Activated CD8-positive, alpha-beta memory T cell treated with anti-CD3 and anti-CD28 coated beads for 4 hours (primary cell): ENCODE data around the gene KRTAP10-7.
"Not testable (repeated sequence)": the region's sequence is repeated elsewhere in the genome, so short reads cannot be mapped to it uniquely, and the experiment has no call there.

Experiments used
- DNase-seq, 2 donors: peaks; one replicate each; pipeline ENCODE4 v3.0.0-alpha.2; 2020; ENCODE audit warnings: low read depth in 2 of 2

Gene KRTAP10-7

DNA sequence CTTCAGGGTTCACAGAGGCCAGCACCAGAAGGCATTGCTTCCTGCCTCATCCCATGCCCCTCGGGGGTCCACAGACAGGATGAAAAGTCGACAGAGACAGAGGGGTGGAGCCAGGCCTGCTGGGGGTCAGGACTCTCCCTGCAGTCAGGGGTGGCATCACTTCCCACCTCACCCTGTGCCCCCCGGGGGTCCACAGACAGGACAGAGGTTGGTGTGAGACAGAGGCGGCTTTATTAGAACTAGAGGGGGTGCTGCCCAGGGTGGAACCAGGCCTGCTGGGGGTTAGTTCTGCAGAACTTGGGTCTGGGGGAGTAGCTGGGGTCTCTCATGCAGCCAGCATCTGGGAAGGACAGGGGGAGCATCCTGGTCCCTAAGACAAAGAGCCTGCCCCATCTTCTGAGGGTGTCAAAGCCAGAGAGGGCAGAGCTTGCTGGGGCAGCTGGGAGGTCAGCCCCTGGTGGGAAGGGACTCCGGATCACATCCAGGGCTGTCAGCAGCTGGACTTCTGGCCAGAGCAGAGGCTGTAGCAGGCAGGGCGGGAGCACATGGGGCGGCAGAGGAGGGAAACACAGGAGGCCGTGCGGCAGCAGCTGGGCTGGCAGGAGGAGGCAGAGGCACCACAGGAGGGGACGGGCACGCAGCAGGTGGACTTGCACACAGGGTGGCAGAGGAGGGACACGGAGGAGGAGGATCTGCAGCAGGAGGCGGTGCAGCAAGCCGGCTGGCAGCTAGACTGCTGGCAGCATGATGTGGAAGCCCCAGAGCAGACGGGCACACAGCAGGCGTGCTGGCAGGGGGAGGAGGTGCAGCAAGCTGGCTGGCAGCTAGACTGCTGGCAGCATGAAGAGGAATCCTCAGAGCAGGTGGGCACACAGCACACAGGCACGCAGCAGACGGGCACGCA lies 9.2 kb upstream of the KRTAP10-7 start:
- not testable (repeated sequence) for DNase-seq

DNA sequence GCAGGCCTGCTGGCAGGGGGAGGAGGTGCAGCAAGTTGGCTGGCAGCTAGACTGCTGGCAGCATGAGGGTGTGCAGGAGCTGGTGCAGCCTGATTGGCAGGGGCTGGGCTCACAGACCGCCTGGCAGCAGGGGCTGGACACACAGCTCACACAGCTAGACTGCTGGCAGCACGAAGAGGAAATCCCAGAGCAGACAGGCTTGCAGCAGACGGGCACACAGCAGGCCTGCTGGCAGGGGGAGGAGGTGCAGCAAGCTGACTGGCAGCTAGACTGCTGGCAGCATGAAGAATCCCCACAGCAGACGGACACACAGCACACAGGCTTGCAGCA lies 8.6 kb upstream of the KRTAP10-7 start:
- DNase-seq = not testable (repeated sequence)

GRCh38 chr21:44592446-44593311 lies 7.7 kb upstream of the KRTAP10-7 start, which contains the start of gene KRTAP10-6:
KRTAP10-6 (minus strand) TSS chr21:44592505; CDS start chr21:44592484, 21 bp downstream.
- no peak for DNase-seq

DNA sequence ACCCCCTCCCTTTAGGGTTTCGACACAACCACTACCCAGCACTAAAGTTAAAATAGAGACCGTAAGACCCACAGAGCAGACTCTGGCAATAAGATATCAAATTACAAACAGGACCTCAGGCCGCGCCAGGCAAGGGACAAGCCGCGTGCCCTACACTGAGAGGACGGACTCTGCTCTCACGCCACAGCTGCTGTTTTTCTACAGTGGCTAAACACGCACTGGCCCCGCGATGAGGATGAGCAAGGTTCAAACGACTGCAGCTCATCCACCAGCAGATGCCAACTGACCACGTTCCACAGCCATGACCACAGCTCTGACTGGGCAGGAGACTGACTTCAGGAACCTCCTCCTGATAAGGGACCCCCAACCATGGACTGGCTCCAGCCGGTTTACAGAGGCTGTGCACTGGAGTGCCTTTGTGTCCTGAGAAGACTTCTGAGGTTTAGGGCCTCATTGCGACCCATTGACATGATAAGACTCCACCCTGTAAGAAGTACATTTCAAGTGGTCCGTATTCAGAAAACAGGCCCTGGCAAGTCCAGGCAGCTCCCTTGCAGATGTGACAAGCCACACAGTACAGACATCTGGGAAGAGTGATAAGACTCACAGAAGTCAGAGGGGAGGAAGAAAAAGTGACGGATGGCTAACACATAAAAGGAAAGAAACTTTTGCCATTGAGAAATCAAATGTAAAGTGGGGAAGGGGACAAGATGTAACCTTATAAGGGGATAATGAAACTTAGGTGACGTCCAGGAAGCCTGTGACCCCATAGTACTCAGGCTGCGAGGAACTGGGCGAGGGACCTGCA lies 6.6 kb upstream of the KRTAP10-7 start:
- DNase-seq = no peak

GRCh38 chr21:44594406-44594916 lies 5.9 kb upstream of the KRTAP10-7 start:
- no peak for DNase-seq

DNA sequence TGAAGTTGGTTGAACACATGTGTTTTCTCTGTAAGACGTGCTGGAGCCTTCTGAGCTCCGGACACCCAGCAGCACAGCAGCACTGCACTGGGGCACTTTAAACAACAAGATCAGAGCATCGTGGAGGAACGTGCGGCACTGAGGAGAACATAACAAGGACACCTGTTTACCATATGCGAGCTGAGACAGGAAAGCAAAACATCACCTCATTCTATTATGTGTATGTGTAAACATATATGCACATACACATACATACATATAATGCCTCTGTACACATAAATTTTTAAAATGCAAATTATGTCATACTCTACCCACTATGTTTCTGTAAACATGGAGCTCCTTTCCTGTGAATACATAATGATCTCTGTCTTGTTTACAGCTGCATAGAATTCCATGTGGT lies 4.9 kb upstream of the KRTAP10-7 start:
- no peak for DNase-seq

DNA sequence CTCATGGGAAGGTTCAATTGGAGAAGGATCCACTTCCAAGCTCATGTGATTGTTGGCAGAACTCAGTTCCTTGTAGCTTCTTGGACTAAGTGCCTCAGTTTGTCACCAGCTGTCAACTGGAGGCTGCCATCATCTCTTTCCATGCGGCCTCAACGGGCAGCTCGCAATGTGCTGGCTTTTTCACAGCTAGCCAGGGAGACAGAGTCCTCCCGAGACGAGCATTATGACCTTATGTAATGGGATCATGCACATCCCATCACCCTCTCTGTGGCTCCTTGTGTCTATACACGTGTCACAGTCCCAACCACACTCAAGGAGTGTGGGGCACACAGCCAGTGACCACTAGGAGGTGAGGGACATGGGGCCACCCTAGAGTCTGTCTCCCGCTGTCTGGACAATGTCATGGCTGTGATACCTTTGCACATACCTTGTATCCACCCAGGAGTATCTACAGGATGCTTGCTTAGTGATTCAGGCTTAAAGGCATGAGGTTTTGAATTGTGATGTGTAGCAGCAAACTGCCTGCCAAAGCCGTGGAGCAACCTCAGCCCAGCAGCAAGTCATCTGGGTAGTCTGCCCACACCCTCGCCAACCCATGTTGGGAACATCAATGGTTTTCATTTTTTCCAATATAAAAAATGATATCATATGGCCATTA lies 4.2 kb upstream of the KRTAP10-7 start:
- DNase-seq = no peak

DNA sequence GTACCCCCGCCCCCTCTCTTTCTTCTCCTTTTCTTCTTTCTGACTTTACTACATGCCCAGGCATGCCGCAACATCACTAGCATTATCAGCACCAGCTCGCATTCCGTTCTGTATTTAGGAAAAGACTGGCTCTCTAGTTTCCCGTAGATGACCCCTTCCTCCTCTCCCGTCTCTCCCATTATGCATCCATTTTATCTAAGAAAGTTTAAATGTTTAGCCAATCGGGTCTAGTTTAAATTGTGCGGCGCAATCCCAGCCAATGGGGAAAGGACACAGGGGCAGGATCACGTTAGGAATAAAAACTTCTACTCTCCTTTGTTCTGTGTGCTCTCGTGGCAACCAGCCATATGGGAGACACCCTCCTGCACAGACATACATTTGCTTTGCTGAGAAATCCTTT lies 2.3 kb upstream of the KRTAP10-7 start:
- no peak for DNase-seq

DNA sequence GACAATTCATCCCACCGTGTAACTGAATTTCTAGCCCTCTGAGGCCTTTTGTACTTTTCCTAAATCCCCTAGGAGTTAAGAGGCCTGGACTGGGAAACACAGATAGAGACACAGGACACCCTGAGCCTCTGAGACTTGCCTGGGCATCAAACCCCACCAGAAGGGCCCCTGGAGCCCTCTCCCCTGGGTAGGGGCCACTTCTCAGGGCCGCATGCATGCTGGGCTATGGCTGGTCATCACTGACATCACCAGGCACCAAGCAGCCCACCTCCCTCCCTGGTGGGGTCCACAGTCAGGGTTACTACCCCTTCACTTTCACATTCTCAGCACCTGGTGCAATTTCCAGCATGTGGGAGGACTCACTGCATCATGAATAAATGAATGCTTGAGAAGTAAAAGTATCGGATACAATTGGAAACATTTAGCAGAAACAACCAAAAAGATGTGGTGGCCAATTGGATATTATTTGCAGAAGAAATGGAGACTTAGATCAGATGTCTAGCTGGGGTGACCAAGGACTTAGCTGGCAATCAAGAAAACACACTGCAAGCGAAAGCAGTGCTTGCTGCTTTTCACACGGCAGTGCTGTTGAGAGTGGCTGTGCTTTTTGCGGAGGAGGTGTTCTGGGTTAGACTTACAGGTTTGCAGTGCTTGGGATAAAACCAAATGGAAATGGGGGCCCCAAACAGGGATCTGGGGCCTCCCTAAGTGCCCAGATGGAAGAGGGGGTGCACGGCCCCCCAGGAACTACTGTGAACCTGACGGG lies 950 bp upstream of the KRTAP10-7 start:
- DNase-seq = no peak

GRCh38 chr21:44601091-44601490 lies 694 bp downstream of the KRTAP10-7 start:
- not testable (repeated sequence) for DNase-seq

DNA sequence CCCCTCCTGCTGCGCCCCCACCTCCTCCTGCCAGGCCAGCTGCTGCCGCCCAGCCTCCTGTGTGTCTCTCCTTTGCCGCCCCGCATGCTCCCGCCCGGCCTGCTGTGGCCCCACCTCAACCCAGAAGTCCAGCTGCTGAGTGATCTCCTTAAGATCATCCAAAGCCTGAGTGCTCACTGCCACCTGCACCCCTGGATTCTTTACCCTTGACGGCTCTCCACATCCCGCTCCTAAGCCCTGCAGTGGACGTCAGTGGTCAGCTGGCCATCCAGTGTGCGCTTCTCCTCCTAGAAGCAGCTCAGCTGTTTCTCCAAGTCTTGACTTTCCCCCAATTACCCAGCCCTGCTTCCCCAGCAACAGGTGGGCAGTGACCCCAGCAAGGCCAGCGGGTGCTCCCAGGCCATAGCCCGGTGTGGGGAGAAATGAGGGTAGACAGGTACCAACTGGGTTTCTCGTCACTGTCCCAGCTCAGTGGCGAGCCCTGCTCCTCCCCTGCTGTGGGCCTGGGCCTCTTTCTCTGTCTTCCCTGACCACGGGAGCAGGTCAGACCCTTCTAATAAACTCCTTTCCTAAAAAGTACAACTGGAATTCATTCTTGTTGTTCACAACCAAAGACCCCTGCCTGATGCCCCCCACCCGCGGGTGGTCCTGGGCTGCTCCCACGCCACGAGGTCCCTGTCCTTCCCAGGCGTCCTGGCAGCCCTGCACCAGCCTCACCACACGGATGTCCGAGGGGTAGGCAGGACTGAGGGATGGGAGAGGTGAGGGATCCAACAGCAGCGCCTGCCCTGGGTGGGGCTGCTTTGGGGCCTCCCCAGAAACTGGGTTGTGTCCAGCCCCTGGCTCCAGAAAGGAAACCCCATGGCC lies 1.4 kb downstream of the KRTAP10-7 start:
- DNase-seq = no peak

DNA sequence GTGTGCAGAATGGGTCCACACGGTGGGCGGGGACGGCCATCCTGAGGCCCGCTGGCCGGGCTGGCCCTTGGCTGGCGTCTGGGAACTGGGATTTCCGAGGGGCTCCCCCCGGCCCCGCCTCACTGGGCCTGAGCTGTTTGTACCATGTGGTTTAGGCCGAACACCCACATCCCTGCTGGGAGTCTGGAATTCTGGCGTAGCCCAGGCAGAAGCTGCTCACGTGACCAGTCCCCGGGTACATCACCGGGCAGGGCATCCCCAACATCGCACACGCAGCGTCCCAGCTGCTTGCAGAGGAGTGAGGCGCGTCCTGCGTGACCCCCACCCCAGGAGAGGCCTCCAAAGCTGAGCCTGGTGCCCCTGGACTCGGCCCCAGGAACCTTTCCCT lies 2.1 kb downstream of the KRTAP10-7 start:
- DNase-seq = no peak

DNA sequence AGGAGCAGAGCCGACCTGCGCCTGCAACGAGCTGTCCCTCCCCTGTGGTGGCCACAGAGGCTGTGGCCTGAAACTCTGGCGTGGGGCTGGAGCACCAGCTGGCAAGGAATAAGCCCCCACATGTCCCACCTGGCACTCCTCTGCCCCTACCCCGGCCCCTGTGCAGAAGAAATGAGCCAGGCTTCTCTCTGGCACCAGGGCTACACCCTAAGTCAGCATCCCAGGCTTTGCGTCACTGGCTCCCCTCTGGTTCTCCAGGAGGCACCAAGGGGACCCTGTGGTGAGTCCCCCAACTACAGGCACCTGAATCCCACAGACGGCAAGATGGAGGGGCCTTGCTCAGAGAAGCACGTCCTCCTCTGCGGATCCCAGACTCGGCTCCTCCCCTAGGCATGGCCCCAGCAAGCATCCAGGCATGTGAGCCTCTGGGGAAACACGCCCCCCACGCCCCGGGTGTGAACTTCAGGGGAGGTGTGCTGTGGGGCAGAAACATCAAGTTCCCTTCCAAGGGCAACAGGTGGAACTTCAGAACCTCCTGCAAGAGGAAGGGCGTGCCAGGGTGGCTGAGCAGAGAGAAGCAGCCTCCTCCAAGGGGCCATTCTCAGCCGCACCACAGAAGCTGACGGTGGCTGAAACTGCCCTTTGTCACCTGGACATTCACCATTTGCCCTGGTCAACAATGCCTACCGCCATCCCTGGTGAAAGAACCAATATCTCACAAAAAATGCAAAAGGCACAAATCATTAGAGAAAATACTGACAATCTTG lies 2.9 kb downstream of the KRTAP10-7 start:
- no peak for DNase-seq

GRCh38 chr21:44603911-44604310 lies 3.5 kb downstream of the KRTAP10-7 start:
- DNase-seq = no peak

- no peak for DNase-seq
These were observed 6.1 kb downstream of the KRTAP10-7 start for GRCh38 chr21:44606495-44606894.

GRCh38 chr21:44609193-44609592 lies 8.8 kb downstream of the KRTAP10-7 start:
- no peak for DNase-seq

- DNase-seq = not testable (repeated sequence)
These were observed 9.9 kb downstream of the KRTAP10-7 start for GRCh38 chr21:44610157-44610843.

DNA sequence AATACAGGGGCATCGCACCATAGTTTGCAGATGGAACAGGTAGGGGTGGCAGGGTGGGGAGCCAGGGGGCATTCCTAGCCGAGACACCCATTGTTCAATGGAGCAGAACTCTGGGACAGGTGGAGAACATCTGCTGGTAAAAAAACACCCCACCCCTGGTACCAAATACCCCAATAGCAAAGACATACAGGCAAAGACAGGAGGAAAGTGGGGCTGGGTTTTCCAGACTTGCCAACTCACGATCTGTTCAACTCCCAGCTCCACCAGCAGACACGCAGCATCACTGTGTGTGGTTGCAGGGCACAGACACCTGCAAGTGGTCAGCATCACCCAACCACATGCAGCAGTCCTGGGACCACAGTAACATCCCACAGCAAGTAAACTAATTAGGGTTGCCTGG lies 11.2 kb downstream of the KRTAP10-7 start:
- no peak for DNase-seq
